Uterus (tissue), 4 donors: ENCODE data around the gene SLC26A6. TPM values are rescaled to one million over a fixed set of nuclear protein-coding genes. Genes with fewer than 3 reads are reported as not detected.

ENCODE experiments used
- DNase-seq, 2 donors: peaks; one replicate each; pipeline ENCODE4 v3.0.0-alpha.2; 2019 to 2020
- H3K27ac ChIP-seq, 2 donors: fragments of 200-600 bp; sonication (generic); 1 replicate in 1 of 2; 2 replicates in 1 of 2; pipeline ENCODE4 v1.5.1; 2016 to 2018
- H3K27me3 ChIP-seq, 2 donors: fragments of 200-600 bp; sonication (generic); one replicate each; pipeline ENCODE4 v1.5.1; 2018 to 2019; ENCODE audit warnings: control low read depth in 1 of 2
- H3K36me3 ChIP-seq, 2 donors: fragments of 200-600 bp; sonication (generic); one replicate each; pipeline ENCODE4 v1.5.1; 2019; ENCODE audit warnings: control low read depth in 1 of 2
- H3K4me1 ChIP-seq, 2 donors: fragments of 200-600 bp; sonication (generic); one replicate each; pipeline ENCODE4 v1.5.1; 2018 to 2019; ENCODE audit warnings: control low read depth in 1 of 2
- H3K4me3 ChIP-seq, 2 donors: fragments of 200-600 bp; sonication (generic); 1 replicate in 1 of 2; 2 replicates in 1 of 2; pipeline ENCODE4 v1.5.1; 2018 to 2019; ENCODE audit warnings: mild to moderate bottlenecking in 1 of 2
- H3K9me3 ChIP-seq, 2 donors: fragments of 200-600 bp; sonication (generic); one replicate each; pipeline ENCODE4 v1.5.1; 2019; ENCODE audit warnings: control low read depth in 1 of 2
- POLR2A ChIP-seq, 2 donors: fragments of 450-650 bp; IDR thresholded peaks; one replicate each; pipeline ENCODE4 v1.6.1; 2016; ENCODE audit warnings: antibody characterized with exemption in 2 of 2, mild to moderate bottlenecking in 1 of 2, moderate library complexity in 1 of 2
- intact Hi-C: fragments of 100-400 bp; cut with DNase I; formaldehyde crosslinking; loops from one replicate; pipeline ENCODE4 v1.15.1; 2023; ENCODE audit warnings: low total_unique reads
- total RNA-seq, 4 donors: library from RNA; depleted of rRNA in 3 of 4; stranded (reverse); fragments of >200 nt in 3 of 4; gene quantifications; one replicate each; pipeline versions ENCODE4 v1.1.0 to v1.2.4, GENCODE V29; 2014 to 2023
- TF ChIP-seq, protein P1 (sequence below), 4 experiments: fragments of 200-600 bp in 2 of 4; fragments of 450-650 bp in 2 of 4; sonication (generic) in 2 of 4; IDR thresholded peaks; one replicate each; pipeline ENCODE4 v1.5.1; 2016 to 2019; ENCODE audit warnings: antibody characterized with exemption in 4 of 4, mild to moderate bottlenecking in 2 of 4, moderate library complexity in 1 of 4
- donor health status: DM: yes; HTN: yes; CAD: no.

SLC26A6 gene
- total RNA-seq, 4 donors from 2014 or later, result 0.59 to 98.1 (median 15.2) TPM

DNA sequence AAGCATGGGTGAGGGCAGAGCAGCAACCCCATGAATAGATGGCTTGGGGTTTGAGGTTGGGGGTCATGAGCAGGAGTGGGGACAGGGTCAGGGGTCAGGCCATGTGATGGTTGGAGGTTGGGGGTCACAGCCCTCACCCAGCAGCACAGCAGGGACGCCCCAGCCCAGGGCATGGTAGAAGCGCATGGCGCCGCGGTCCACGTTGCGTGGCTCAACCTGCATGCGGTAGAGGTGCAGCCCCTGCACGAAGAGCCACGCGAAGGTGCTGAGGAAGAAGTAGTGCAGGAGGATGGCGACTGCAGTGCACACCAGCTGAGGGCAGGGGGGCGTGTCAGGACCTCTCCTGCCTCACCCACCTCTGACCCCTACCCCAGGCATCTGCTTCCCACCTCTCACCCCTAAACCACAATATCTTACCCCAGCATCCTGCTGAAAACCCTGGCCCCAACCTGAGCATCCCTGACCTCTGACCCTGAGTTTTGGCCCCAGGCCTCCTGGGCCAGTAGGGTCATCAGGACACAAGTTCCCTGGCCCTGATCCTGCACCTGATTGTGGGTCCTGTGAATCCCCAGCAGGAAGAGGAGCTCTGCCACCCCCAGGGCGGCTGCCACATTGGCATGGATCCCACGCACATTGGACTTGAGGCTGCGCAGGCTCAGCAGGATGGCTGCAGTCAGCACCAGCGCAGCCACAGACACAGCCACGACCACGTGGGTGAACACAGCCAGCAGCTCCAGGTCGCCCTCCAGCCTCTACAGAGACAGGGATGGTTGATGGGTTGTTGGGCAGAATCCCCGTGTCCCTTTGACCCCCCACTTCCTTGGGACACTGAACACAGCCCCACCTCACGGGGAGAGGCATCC, 9.9 kb upstream of the SLC26A6 start:
- intact Hi-C loops, result no loop called here
- Histone ChIP-seq H3K4me1 (no peaks in the 10 kb centered on the region), H3K27ac (no peak overlapping the region)

DNA sequence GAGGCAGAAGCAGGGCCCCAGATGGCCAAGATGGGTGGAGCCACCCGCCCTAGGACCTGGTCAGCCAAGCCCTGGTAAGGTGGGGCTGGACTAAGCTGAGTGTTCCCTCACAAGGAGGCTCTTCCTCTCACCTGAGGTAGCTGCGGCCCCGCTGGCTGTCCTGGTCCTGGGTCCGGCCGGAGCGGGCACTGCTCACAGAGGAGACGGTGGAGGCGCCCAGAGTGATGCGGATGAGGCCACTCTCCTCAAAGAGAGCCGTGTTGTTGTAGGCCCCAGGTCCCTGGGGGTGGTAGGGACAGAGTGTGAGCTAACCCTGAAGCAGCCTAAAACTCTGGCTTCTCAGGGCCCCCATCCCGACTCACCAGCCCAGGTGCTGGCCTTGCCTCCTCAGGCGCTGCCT, 7.3 kb upstream of the SLC26A6 start:
- H3K9me3 ChIP-seq, result no peaks in the 10 kb centered on the region
- H3K4me1 ChIP-seq, result no peaks in the 10 kb centered on the region
- H3K27ac ChIP-seq, result no peak overlapping the region
- no peaks in the 10 kb centered on the region for H3K36me3 ChIP-seq
- no peak for DNase-seq
- no peaks in the 10 kb centered on the region for H3K27me3 ChIP-seq
- TF ChIP-seq, protein P1, sequence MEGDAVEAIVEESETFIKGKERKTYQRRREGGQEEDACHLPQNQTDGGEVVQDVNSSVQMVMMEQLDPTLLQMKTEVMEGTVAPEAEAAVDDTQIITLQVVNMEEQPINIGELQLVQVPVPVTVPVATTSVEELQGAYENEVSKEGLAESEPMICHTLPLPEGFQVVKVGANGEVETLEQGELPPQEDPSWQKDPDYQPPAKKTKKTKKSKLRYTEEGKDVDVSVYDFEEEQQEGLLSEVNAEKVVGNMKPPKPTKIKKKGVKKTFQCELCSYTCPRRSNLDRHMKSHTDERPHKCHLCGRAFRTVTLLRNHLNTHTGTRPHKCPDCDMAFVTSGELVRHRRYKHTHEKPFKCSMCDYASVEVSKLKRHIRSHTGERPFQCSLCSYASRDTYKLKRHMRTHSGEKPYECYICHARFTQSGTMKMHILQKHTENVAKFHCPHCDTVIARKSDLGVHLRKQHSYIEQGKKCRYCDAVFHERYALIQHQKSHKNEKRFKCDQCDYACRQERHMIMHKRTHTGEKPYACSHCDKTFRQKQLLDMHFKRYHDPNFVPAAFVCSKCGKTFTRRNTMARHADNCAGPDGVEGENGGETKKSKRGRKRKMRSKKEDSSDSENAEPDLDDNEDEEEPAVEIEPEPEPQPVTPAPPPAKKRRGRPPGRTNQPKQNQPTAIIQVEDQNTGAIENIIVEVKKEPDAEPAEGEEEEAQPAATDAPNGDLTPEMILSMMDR (IDR thresholded peaks at IDR 0.05), result no peak
- TF ChIP-seq POLR2A (IDR thresholded peaks at IDR 0.05), result no peak
- intact Hi-C loops, result no loop called here
- H3K4me3 ChIP-seq, result no peak overlapping the region

More for the DNA sequence above, 9.9 kb upstream of the SLC26A6 start:
- no peak for DNase-seq
- no peak for TF ChIP-seq POLR2A (IDR thresholded peaks at IDR 0.05)
- TF ChIP-seq, protein P1 (IDR thresholded peaks at IDR 0.05), result no peak
- no peaks in the 10 kb centered on the region for H3K9me3 ChIP-seq
- H3K27me3 ChIP-seq, result no peaks in the 10 kb centered on the region
- H3K4me3 ChIP-seq, result no peak overlapping the region
- no peaks in the 10 kb centered on the region for H3K36me3 ChIP-seq

DNA sequence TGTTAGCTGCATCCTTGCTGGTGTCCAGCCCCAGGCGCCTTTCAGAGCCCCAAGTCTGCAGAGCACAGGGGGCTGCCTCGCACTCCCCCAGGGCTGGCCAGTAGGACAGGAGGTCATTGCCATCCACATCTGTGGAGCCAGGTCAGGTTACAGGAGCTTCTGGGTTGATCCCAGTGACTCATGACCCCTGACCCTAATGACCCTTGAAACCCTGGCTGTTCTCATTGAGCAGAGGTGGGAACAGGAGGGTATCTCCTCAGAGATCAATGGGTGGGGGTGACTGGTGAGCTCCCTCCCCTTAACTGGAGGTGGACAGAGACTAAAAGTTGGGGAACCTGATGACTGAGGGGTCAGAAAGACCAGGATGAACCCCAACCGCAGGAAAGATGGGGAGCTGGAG, 6.1 kb upstream of the SLC26A6 start:
- H3K36me3 ChIP-seq, result no peaks in the 10 kb centered on the region
- no peak for DNase-seq
- H3K4me3 ChIP-seq, result no peak overlapping the region
- peaks cover 0 to under 1% of the 10 kb centered on the region in 2 donors for H3K4me1 ChIP-seq
- intact Hi-C loops, result no loop called here
- no peak overlapping the region for H3K27ac ChIP-seq
- no peak for TF ChIP-seq POLR2A (IDR thresholded peaks at IDR 0.05)
- TF ChIP-seq, protein P1 (IDR thresholded peaks at IDR 0.05), result no peak
- no peaks in the 10 kb centered on the region for H3K9me3 ChIP-seq
- H3K27me3 ChIP-seq, result no peaks in the 10 kb centered on the region

DNA sequence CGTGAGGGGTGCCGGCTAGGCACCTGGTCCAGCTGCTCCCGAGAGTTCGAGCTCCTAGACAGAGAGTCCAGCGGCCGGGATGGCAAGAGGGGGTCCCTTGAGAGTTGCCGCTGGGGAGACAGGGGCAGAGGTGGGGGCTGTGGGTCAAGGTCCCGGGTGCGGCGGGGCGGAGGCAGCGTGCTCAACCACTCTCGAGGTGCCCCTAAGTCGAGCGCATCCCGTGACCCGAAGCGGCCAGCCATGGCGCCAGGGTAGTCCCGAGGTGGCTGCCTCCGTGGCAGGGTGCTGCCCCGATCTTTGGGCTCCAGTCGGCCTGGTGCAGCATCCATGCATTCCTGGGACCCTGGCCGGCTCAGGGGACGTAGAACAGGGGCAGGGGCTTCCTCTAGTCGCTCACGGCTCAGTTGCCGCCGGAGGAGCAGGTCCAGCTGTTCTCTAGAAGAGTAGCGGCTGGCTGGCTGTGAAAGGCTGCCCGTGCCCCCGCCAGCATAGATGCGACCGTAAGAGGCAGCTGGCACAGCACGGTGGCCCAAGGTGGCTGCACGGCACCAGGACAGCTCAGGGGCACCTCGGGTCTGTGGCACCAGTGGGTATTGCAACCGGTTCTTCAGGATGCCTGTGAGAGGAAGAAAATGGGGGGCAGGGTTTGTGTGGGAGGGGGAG, 4.8 kb upstream of the SLC26A6 start:
- peaks cover 0 to 5% of the 10 kb centered on the region in 2 donors for H3K4me1 ChIP-seq
- H3K27ac ChIP-seq, result no peak overlapping the region
- intact Hi-C loops, result no loop called here
- no peaks in the 10 kb centered on the region for H3K36me3 ChIP-seq
- TF ChIP-seq POLR2A (IDR thresholded peaks at IDR 0.05), result no peak
- TF ChIP-seq, protein P1 (IDR thresholded peaks at IDR 0.05), result no peak
- no peaks in the 10 kb centered on the region for H3K27me3 ChIP-seq
- no peaks in the 10 kb centered on the region for H3K9me3 ChIP-seq
- H3K4me3 ChIP-seq, result no peak overlapping the region
- DNase-seq, result no peak

DNA sequence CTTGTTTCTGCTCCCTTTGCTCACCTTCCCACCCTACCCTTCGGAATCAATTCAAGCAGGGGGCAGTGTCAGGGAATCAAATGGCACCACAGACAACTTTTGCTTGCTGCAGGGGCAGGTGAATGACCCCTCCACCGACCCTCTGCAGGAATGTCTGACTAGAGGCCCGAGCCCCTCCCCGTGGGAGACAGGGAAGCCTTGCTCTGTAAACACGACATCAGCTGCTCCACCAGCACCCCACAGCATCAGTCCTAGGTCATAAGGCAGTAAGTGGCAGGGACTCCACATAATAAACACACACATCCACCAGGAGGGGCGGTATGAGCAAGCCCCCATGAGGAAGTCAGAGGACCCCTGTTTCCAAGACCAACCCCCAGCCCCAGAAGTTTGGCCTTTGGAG, 2.0 kb upstream of the SLC26A6 start:
- Histone ChIP-seq H3K27me3 (no peaks in the 10 kb centered on the region), H3K4me3 (no peak overlapping the region), H3K36me3 (no peaks in the 10 kb centered on the region), H3K4me1 (peaks cover 0 to 5% of the 10 kb centered on the region in 2 donors), H3K9me3 (no peaks in the 10 kb centered on the region), H3K27ac (no peak overlapping the region)
- DNase-seq, result no peak
- intact Hi-C loops, result no loop called here
- no peak for TF ChIP-seq POLR2A (IDR thresholded peaks at IDR 0.05)
- TF ChIP-seq, protein P1 (IDR thresholded peaks at IDR 0.05), result no peak
